Panc1 (cell line): ENCODE measurements around the gene TTC29. TPM values are rescaled to one million over a fixed set of nuclear protein-coding genes. Genes with fewer than 3 reads are reported as not detected.

Source experiments
- ATAC-seq: fragments of 200-7000 bp; cut with Tn5 transposase; 2 replicates; pipeline ENCODE4 v1.9.1; 2020; ENCODE audit warnings: mild to moderate bottlenecking, moderate library complexity
- BruUV-seq: library from RNA; stranded (reverse); fragments of 400-500 nt; replicated peaks from 2 replicates; lab custom pipeline; 2021; lab: Mats Ljungman, UMichigan
- CTCF ChIA-PET: fragments of 300-600 bp; sonication (Branson Sonifier 250); formaldehyde crosslinking; loops from one replicate; lab custom pipeline; 2022; ENCODE audit warnings: antibody characterized with exemption; lab: Charles Lee
- POLR2A ChIA-PET: fragments of 300-600 bp; sonication (Branson Sonifier 250); formaldehyde crosslinking; loops from one replicate; lab custom pipeline; 2022; ENCODE audit warnings: antibody characterized with exemption; lab: Charles Lee
- DNase-seq: peaks from one replicate; pipeline ENCODE4 v3.0.0-alpha.2; 2010; ENCODE audit warnings: low read depth, low spot score
- H3K27ac ChIP-seq: 2 replicates; pipeline ENCODE4 v1.5.1; 2011; ENCODE audit warnings: mild to moderate bottlenecking, low read length, inconsistent platforms
- H3K27me3 ChIP-seq: fragments of 200-500 bp; sonication (Bioruptor generic); 2 replicates; pipeline ENCODE4 v1.6.0; 2014; ENCODE audit warnings: low read length, inconsistent platforms; ENCODE audit not compliant: control insufficient read depth, insufficient read depth
- H3K36me3 ChIP-seq: fragments of 200-500 bp; sonication (Bioruptor generic); 2 replicates; pipeline ENCODE4 v1.5.1; 2014; ENCODE audit warnings: inconsistent platforms, mild to moderate bottlenecking, low read length, moderate library complexity; ENCODE audit not compliant: control insufficient read depth, insufficient read depth
- H3K4me1 ChIP-seq: 2 replicates; pipeline ENCODE4 v1.5.1; 2011; ENCODE audit warnings: inconsistent platforms, mild to moderate bottlenecking, low read length, moderate library complexity; ENCODE audit not compliant: control insufficient read depth, insufficient read depth
- H3K4me3 ChIP-seq, 2 experiments: 2 replicates each; pipeline ENCODE4 v1.5.1; 2011 to 2012; ENCODE audit warnings: low read depth in 2 of 2, low read length in 2 of 2, mild to moderate bottlenecking in 2 of 2, inconsistent platforms in 1 of 2, moderate library complexity in 1 of 2
- H3K9me3 ChIP-seq: fragments of 200-500 bp; sonication (Bioruptor generic); 2 replicates; pipeline ENCODE4 v1.5.1; 2014; ENCODE audit warnings: low read depth, mild to moderate bottlenecking, inconsistent platforms, low read length, moderate library complexity; ENCODE audit not compliant: control insufficient read depth, insufficient read depth
- CTCF ChIP-seq: fragments of 450-650 bp; IDR thresholded peaks from 2 replicates; pipeline ENCODE4 v1.5.1; 2017; ENCODE audit warnings: mild to moderate bottlenecking
- POLR2AphosphoS5 ChIP-seq: IDR thresholded peaks from 2 replicates; pipeline ENCODE4 v1.6.1; 2012; ENCODE audit warnings: mild to moderate bottlenecking, low read depth, low read length, moderate library complexity
- REST ChIP-seq, 2 experiments: IDR thresholded peaks; 2 replicates each; pipeline ENCODE4 v1.6.1; 2011 to 2012; ENCODE audit warnings: low read depth in 2 of 2, control low read depth in 1 of 2, low read length in 1 of 2, mild to moderate bottlenecking in 1 of 2, moderate library complexity in 1 of 2; ENCODE audit not compliant: insufficient read depth in 1 of 2
- SIN3A ChIP-seq: IDR thresholded peaks from 2 replicates; pipeline ENCODE4 v1.6.1; 2012; ENCODE audit warnings: low read depth, mild to moderate bottlenecking, low read length, moderate library complexity, borderline replicate concordance; ENCODE audit not compliant: insufficient read depth
- TCF7L2 ChIP-seq: IDR thresholded peaks from 2 replicates; pipeline ENCODE4 v1.6.1; 2011; ENCODE audit warnings: mild to moderate bottlenecking, low read depth, low read length, inconsistent platforms
- in situ Hi-C: cut with HindIII; loops from 2 replicates; pipeline ENCODE4 v1.10.0; 2016; ENCODE audit warnings: low sequenced_read_pairs, low pct_unique_long_range_greater_than_20kb
- intact Hi-C: fragments of 100-400 bp; cut with micrococcal nuclease; formaldehyde crosslinking; loops from one replicate; pipeline ENCODE4 v1.10.0; 2022; ENCODE audit not compliant: unreplicated experiment
- total RNA-seq: library from RNA; stranded (reverse); gene quantifications from one replicate; pipeline ENCODE4 v1.2.1, GENCODE V29; 2021; ENCODE audit not compliant: unreplicated experiment

TTC29 gene
- total RNA-seq, 1 experiment from 2014 or later, result not detected

- ATAC-seq, result no peak
- POLR2A ChIA-PET, result no interaction called here
Observed at GRCh38 chr4:146709956-146710355, 235.7 kb downstream of the TTC29 start.

GRCh38 chr4:146699910-146700309 lies 245.8 kb downstream of the TTC29 start:
- in situ Hi-C loops (no loop called here), intact Hi-C loops (no loop called here)
- ChIA-PET CTCF (no interaction called here), POLR2A (no interaction called here)
- Histone ChIP-seq H3K36me3 (no peaks in the 10 kb centered on the region), H3K4me3 (no peak overlapping the region), H3K27ac (no peak overlapping the region), H3K27me3 (no peaks in the 10 kb centered on the region), H3K9me3 (no peaks in the 10 kb centered on the region), H3K4me1 (no peaks in the 10 kb centered on the region)
- TF ChIP-seq TCF7L2, result no peak
- TF ChIP-seq POLR2AphosphoS5, result no peak
- no peak for TF ChIP-seq SIN3A
- TF ChIP-seq REST (IDR thresholded peaks at IDR 0.05; ENCODE audit: insufficient read depth in 1 of 2, low read depth in 2 of 2, low read length in 1 of 2), result no peak
- no peak for TF ChIP-seq CTCF
- no TSS peak for BruUV-seq
- no peak for ATAC-seq
- no peak for DNase-seq

More at GRCh38 chr4:146709956-146710355, 235.7 kb downstream of the TTC29 start:
- Histone ChIP-seq H3K4me3 (no peak overlapping the region), H3K4me1 (no peaks in the 10 kb centered on the region), H3K27ac (no peak overlapping the region), H3K36me3 (no peaks in the 10 kb centered on the region), H3K9me3 (no peaks in the 10 kb centered on the region), H3K27me3 (no peaks in the 10 kb centered on the region)
- CTCF ChIA-PET, result no interaction called here
- in situ Hi-C loops, result no loop called here
- no TSS peak for BruUV-seq
- TF ChIP-seq CTCF (no peak), REST (IDR thresholded peaks at IDR 0.05; ENCODE audit: insufficient read depth in 1 of 2, low read depth in 2 of 2, low read length in 1 of 2) (no peak), SIN3A (no peak), POLR2AphosphoS5 (no peak), TCF7L2 (no peak)
- intact Hi-C loops, result no loop called here
- no peak for DNase-seq
